HEK293 (cell line): Measurements from ENCODE around the gene CACNG4.

Experiments used
- CTCF ChIP-seq: fragments of 450-650 bp; formaldehyde crosslinking; IDR thresholded peaks from 2 replicates; pipeline ENCODE4 v1.5.1; 2016; ENCODE audit warnings: missing biosample characterization, missing genetic modification characterization
- REST ChIP-seq: fragments of 450-650 bp; formaldehyde crosslinking; IDR thresholded peaks from 2 replicates; pipeline ENCODE4 v1.5.1; 2016; ENCODE audit warnings: missing biosample characterization, missing genetic modification characterization
- YY1 ChIP-seq: fragments of 450-650 bp; formaldehyde crosslinking; IDR thresholded peaks from 2 replicates; pipeline ENCODE4 v1.5.1; 2018; ENCODE audit warnings: missing biosample characterization, missing genetic modification characterization

GRCh38 chr17:66956941-66957340, 7.6 kb upstream of the CACNG4 start:
- TF ChIP-seq YY1 (tag by site-specific recombination) (no peak), REST (tag by site-specific recombination) (no peak), CTCF (tag by site-specific recombination) (no peak)
